ENCODE results near the gene GSK3B.
A peak's percentile ranks its signal among the peaks of the same experiment; 100 is the strongest.

The GSK3B gene

DNA sequence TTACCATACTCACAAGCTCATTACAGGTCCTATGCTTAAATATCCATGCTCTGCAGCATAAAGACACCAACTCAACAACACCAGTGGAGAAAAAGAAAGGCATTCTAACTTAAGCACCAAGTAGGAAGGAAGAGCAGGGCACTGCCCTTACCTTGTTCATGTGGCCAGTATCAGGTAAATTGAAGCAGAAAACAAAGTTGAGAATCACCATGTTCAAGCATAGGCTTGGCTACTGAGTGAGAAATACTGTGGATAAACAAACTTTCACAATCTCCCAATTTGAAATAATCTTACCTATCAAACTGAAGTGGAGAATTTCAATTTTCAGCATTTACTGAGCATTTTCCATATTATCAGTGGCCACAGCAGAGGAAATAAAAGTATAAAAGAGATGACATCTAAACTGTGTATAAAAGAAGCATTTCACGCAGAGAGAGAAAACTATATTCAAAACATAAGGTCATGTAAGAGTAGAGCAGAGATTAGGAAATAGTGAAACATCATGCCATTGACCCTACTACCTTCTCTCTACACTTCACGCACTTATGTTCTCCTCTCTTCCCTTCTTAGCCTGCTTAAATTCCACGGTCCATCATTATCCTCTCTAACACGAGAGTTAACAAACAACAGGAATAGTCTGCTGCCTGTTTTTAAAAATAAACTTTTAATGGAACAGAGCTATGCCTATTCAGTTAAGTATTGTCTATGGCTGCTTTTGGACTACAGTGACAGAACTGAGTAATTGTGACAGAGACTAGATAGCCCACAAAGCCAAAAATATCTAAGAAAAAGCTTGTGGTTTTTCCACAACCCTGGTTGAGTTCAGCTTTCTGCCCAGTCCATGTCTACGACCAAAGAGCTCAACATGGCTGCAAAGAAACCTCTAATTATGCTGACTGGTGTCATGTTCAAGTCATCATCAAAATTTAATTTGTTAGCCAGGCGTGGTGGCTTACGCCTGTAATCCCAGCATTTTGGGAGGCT is 169.8 kb downstream of the GSK3B start:
- peaks cover 6% of the 10 kb centered on the region for H3K9me3 ChIP-seq (ENCODE audit: control insufficient read depth, low read length)
- DNase-seq (ENCODE audit: low read depth): no peak
- no peaks in the 10 kb centered on the region for H3K27me3 ChIP-seq (replicated peaks; ENCODE audit: control insufficient read depth, insufficient read depth, low read length)
- H3K4me1 ChIP-seq (ENCODE audit: control insufficient read depth, insufficient read depth, low read length): no peaks in the 10 kb centered on the region
- peaks cover 15% of the 10 kb centered on the region for H3K36me3 ChIP-seq (ENCODE audit: control insufficient read depth, insufficient read depth, low read length, severe bottlenecking)
- H3K4me3 ChIP-seq (ENCODE audit: low read length): no peak overlapping the region
- H3K9ac ChIP-seq (ENCODE audit: low read length): no peak overlapping the region

DNA sequence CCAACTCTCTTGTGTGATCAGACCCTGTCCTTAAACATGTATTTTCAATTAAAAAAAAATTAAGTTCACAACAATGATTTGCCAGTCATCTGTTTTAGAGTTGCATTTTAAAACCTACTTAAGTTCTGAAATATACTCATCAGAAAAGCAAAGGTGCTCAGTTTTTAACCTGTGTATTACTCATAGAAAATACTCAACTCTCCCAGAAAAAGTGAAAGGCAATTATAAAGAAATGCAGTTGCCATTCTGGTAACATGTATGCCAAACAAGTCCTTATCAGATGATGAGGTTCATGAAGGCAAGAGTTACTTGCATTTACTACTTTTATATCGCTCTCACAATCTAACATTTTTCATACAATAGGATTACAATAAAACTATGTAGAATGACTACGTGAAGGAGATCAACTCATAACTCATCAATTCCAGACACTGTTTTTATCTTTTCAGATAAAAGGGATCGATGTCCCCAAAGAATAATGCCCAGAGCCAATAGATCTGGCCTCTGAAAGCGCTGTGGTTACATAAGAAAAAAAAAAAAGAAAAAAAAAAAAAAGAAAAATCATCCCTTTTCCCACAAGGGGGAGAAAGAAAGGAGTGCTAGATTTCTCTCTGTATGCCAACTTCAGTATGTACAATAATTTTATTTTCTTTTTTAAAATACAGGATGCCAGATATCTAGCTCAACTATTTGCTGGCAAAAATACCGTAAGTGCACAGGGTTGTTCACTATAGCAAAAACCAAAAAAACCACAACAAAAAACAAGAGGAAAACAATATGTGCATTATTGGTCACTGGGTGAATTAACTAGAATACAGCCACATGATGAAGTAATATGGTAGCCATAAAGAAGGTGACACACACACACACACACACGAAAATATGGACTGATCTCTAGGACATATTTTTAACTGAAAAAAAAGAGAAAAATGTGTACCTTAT is 175.0 kb downstream of the GSK3B start:
- Histone ChIP-seq H3K9ac (ENCODE audit: low read length) (no peak overlapping the region), H3K27me3 (replicated peaks; ENCODE audit: control insufficient read depth, insufficient read depth, low read length) (no peaks in the 10 kb centered on the region), H3K4me3 (ENCODE audit: low read length) (no peak overlapping the region), H3K4me1 (ENCODE audit: control insufficient read depth, insufficient read depth, low read length) (peaks cover 12% of the 10 kb centered on the region), H3K36me3 (ENCODE audit: control insufficient read depth, insufficient read depth, low read length, severe bottlenecking) (peaks cover 31% of the 10 kb centered on the region), H3K9me3 (ENCODE audit: control insufficient read depth, low read length) (peaks cover 6% of the 10 kb centered on the region)
- DNase-seq (ENCODE audit: low read depth): peak; percentile 12

DNA sequence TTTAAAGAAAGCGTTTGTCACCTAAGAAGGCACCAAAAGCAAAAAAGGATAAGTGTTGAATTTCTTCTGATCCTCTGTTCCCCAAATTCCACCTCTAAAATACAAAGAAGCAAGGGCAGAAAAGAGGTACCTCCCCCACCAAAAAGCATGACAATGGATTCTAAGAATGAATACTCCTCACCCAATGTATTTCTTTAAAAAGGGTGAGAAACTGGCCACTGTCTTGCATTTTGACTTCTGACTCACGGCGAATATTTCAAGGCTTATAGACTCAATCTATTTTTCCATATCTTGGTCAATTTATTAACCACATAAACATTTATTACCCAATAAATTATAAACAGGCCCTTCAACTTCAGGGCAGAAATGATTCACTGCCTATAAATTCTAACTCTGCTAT is 181.2 kb downstream of the GSK3B start:
- DNase-seq (ENCODE audit: low read depth): no peak

DNA sequence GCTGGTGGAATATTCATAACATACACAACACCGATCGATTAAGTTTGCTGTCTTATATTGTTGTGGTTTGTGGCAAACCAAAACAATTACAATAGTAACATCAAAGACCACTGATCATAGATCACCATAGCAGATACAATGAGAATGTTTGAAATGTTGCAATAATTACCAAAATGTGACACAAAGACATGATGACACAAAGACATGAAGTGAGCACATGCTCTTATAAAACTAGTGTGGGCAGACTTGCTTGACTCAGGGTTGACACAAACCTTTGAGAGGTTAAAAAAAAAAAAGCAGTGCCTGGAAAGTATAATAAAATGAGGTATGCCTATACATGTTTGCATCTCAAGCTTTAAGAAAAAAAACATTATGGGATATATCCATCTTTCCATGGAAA is 182.0 kb downstream of the GSK3B start:
- Histone ChIP-seq H3K27me3 (replicated peaks; ENCODE audit: control insufficient read depth, insufficient read depth, low read length) (no peaks in the 10 kb centered on the region), H3K4me1 (ENCODE audit: control insufficient read depth, insufficient read depth, low read length) (peaks cover 19% of the 10 kb centered on the region), H3K9ac (ENCODE audit: low read length) (no peak overlapping the region), H3K9me3 (ENCODE audit: control insufficient read depth, low read length) (no peaks in the 10 kb centered on the region), H3K36me3 (ENCODE audit: control insufficient read depth, insufficient read depth, low read length, severe bottlenecking) (peaks cover 54% of the 10 kb centered on the region), H3K4me3 (ENCODE audit: low read length) (no peak overlapping the region)
- DNase-seq (ENCODE audit: low read depth): no peak

More for the DNA sequence above, 181.2 kb downstream of the GSK3B start:
- Histone ChIP-seq H3K9me3 (ENCODE audit: control insufficient read depth, low read length) (no peaks in the 10 kb centered on the region), H3K4me3 (ENCODE audit: low read length) (no peak overlapping the region), H3K9ac (ENCODE audit: low read length) (no peak overlapping the region), H3K36me3 (ENCODE audit: control insufficient read depth, insufficient read depth, low read length, severe bottlenecking) (peaks cover 54% of the 10 kb centered on the region), H3K27me3 (replicated peaks; ENCODE audit: control insufficient read depth, insufficient read depth, low read length) (no peaks in the 10 kb centered on the region), H3K4me1 (ENCODE audit: control insufficient read depth, insufficient read depth, low read length) (peaks cover 20% of the 10 kb centered on the region)

DNA sequence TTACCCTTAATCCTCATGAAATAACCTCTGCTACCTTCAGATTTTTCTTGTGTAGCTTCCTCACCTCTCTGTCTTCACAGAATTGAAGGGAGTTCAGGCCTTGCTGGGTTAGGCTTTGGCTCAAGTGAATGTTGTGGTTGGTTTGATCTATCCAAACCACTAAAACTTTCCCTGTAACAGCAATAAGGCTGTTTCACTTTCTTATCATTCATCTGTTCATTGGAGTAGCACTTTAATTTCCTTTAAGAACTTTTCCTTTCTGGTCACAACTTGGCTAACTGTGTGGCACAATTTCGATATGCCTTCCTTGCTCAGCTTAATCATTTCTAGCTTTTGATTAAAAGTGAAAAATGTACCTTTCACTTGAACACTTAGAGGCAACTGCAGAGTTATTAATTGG is 182.5 kb downstream of the GSK3B start:
- H3K9ac ChIP-seq (ENCODE audit: low read length): no peak overlapping the region
- H3K27me3 ChIP-seq (replicated peaks; ENCODE audit: control insufficient read depth, insufficient read depth, low read length): no peaks in the 10 kb centered on the region
- H3K9me3 ChIP-seq (ENCODE audit: control insufficient read depth, low read length): no peaks in the 10 kb centered on the region
- no peak overlapping the region for H3K4me3 ChIP-seq (ENCODE audit: low read length)
- peaks cover 14% of the 10 kb centered on the region for H3K4me1 ChIP-seq (ENCODE audit: control insufficient read depth, insufficient read depth, low read length)
- peaks cover 54% of the 10 kb centered on the region for H3K36me3 ChIP-seq (ENCODE audit: control insufficient read depth, insufficient read depth, low read length, severe bottlenecking)
- no peak for DNase-seq (ENCODE audit: low read depth)

DNA sequence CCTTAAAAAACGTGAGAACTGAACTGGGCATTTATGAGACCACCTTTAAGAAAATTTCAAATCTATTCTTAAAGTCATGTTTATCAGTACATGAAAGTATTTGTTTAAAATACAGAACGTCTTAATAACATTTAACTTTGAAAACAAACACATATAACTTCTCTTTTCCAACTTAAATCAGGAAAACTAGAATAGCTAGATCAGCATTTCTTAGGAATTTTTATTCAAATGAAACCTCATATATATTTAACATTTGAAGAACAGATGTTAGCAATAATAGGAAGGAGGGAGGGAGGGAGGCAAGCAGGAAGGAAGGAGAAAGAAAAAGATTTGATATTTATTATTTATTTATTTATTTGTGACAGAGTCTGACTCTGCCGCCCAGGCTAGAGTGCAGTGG is 192.2 kb downstream of the GSK3B start:
- Histone ChIP-seq H3K4me1 (ENCODE audit: control insufficient read depth, insufficient read depth, low read length) (no peaks in the 10 kb centered on the region), H3K9me3 (ENCODE audit: control insufficient read depth, low read length) (no peaks in the 10 kb centered on the region), H3K36me3 (ENCODE audit: control insufficient read depth, insufficient read depth, low read length, severe bottlenecking) (peaks cover 32% of the 10 kb centered on the region), H3K27me3 (replicated peaks; ENCODE audit: control insufficient read depth, insufficient read depth, low read length) (no peaks in the 10 kb centered on the region), H3K4me3 (ENCODE audit: low read length) (no peak overlapping the region), H3K9ac (ENCODE audit: low read length) (no peak overlapping the region)
- DNase-seq (ENCODE audit: low read depth): no peak

DNA sequence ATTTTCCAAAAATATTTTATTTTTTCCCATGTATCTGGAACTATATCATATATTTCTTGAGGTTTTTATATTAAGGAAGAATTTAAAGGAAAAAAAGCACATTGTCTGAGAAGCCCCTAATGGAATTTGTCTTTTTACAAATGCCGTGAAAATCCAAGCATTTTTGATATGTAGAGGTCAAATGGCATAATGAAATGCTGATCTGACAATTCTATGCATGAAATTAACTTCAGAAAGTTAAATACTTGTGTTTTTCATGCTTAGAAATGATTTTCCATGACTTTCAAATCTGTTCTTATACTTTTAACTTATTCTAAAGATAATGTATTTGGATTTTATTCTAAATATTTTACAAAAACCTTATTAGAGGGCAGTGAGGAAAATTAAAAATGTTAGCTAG is 193.1 kb downstream of the GSK3B start:
- Histone ChIP-seq H3K4me1 (ENCODE audit: control insufficient read depth, insufficient read depth, low read length) (no peaks in the 10 kb centered on the region), H3K36me3 (ENCODE audit: control insufficient read depth, insufficient read depth, low read length, severe bottlenecking) (peaks cover 32% of the 10 kb centered on the region), H3K9me3 (ENCODE audit: control insufficient read depth, low read length) (no peaks in the 10 kb centered on the region), H3K9ac (ENCODE audit: low read length) (no peak overlapping the region), H3K4me3 (ENCODE audit: low read length) (no peak overlapping the region), H3K27me3 (replicated peaks; ENCODE audit: control insufficient read depth, insufficient read depth, low read length) (no peaks in the 10 kb centered on the region)
- no peak for DNase-seq (ENCODE audit: low read depth)

DNA sequence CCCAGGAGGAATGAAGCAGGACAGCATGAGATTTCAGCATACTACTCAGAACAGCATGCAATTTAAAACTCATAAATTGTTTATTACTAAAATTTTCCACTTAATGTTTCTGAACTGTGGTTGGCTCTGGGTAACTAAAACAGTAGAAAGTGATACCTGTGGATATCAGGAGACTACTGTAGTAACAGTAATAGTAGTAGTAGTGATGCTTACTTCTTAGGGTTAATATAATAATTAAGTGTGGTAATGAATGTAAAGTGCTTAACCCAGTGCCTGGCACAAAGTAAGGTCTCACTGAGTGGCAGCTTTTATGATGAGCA is 195.1 kb downstream of the GSK3B start:
- peaks cover 35% of the 10 kb centered on the region for H3K36me3 ChIP-seq (ENCODE audit: control insufficient read depth, insufficient read depth, low read length, severe bottlenecking)
- no peak for DNase-seq (ENCODE audit: low read depth)
- no peak overlapping the region for H3K9ac ChIP-seq (ENCODE audit: low read length)
- H3K4me3 ChIP-seq (ENCODE audit: low read length): no peak overlapping the region
- H3K9me3 ChIP-seq (ENCODE audit: control insufficient read depth, low read length): no peaks in the 10 kb centered on the region
- no peaks in the 10 kb centered on the region for H3K27me3 ChIP-seq (replicated peaks; ENCODE audit: control insufficient read depth, insufficient read depth, low read length)
- no peaks in the 10 kb centered on the region for H3K4me1 ChIP-seq (ENCODE audit: control insufficient read depth, insufficient read depth, low read length)

DNA sequence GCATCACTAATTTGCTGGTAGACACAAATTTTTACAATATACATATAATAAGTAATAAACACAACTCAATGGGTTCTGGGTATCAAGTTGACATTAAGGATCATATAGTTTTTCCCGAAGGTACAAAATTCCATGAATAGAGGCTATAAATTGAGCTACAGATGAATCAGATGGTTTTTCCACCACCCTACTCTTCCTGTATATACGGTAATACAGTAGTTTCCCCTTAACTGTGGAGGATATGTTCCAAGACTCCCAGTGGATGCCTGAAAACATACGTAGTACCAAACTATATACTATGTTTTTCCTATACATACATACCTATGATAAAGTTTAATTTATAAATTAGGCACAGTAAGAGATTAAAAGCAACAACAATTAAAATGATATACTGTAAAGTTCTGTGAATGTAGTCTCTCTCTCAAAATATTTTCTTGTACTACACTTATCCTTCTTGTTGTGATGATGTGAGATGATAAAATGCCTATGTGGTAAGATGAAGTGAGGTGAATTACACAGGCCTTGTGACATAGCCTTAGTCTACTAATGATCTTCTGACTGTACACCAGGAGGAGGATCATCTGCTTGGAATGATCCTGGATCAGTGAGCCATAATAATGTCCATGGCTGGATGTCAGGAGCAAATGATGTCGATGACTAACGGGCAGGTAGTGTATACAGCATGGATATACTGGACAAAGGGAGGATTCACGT is 195.6 kb downstream of the GSK3B start:
- Histone ChIP-seq H3K9ac (ENCODE audit: low read length) (no peak overlapping the region), H3K9me3 (ENCODE audit: control insufficient read depth, low read length) (no peaks in the 10 kb centered on the region), H3K4me1 (ENCODE audit: control insufficient read depth, insufficient read depth, low read length) (no peaks in the 10 kb centered on the region), H3K36me3 (ENCODE audit: control insufficient read depth, insufficient read depth, low read length, severe bottlenecking) (peaks cover 34% of the 10 kb centered on the region), H3K4me3 (ENCODE audit: low read length) (no peak overlapping the region), H3K27me3 (replicated peaks; ENCODE audit: control insufficient read depth, insufficient read depth, low read length) (no peaks in the 10 kb centered on the region)
- DNase-seq (ENCODE audit: low read depth): no peak

DNA sequence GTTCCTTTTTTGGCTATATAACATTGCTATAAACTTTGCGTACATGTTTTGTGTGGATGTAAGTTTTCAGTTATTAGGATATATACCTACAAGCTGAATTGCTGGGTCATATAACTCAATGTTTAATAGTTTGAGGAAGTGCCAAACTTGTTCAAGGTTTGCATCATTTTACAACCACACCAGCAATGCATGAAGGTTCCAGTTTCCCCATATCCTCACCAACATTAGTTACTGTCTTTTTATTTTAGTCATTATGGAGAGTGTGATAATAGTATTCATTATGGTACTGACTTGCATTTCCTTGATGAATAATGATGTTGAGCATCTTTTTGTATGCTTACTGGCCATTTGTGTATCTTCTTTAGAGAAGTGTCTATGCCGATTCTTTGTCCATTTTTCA is 200.1 kb downstream of the GSK3B start:
- Histone ChIP-seq H3K9me3 (ENCODE audit: control insufficient read depth, low read length) (no peaks in the 10 kb centered on the region), H3K27me3 (replicated peaks; ENCODE audit: control insufficient read depth, insufficient read depth, low read length) (no peaks in the 10 kb centered on the region), H3K4me1 (ENCODE audit: control insufficient read depth, insufficient read depth, low read length) (no peaks in the 10 kb centered on the region), H3K9ac (ENCODE audit: low read length) (no peak overlapping the region), H3K36me3 (ENCODE audit: control insufficient read depth, insufficient read depth, low read length, severe bottlenecking) (peaks cover 28% of the 10 kb centered on the region), H3K4me3 (ENCODE audit: low read length) (no peak overlapping the region)
- DNase-seq (ENCODE audit: low read depth): no peak

DNA sequence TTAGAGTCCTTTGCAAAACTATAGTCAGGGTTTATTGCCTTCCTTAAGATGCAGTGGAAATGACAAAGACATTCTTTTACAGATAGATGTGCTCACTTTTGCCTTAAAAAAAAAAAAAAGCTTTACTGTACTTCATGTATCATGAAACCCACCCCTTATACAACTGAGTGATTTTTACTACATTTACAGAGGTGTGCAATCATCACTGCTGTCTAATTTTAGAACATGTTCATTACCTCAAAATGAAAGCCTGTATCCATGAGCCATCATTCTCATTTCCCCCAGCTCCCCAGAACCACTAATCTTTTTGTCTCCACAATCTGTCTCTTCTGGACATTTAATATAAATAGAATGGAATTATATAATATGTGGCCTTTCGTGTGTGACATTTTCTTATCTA is 200.5 kb downstream of the GSK3B start:
- Histone ChIP-seq H3K9me3 (ENCODE audit: control insufficient read depth, low read length) (peaks cover 3% of the 10 kb centered on the region), H3K27me3 (replicated peaks; ENCODE audit: control insufficient read depth, insufficient read depth, low read length) (no peaks in the 10 kb centered on the region), H3K4me1 (ENCODE audit: control insufficient read depth, insufficient read depth, low read length) (no peaks in the 10 kb centered on the region), H3K9ac (ENCODE audit: low read length) (no peak overlapping the region), H3K4me3 (ENCODE audit: low read length) (no peak overlapping the region), H3K36me3 (ENCODE audit: control insufficient read depth, insufficient read depth, low read length, severe bottlenecking) (peaks cover 27% of the 10 kb centered on the region)
- DNase-seq (ENCODE audit: low read depth): no peak

All from adipocyte (in vitro differentiated cells).